Tibial artery (tissue), 4 donors: Measurements from ENCODE around the gene EXOC6B.

ENCODE experiments used
- DNase-seq, 2 donors: peaks; one replicate each; pipeline ENCODE4 v3.0.0-alpha.2; 2019
- H3K27ac ChIP-seq, 2 donors: fragments of 200-600 bp; sonication (generic) in 1 of 2; 1 replicate in 1 of 2; 2 replicates in 1 of 2; pipeline ENCODE4 v1.5.1; 2018 to 2019; ENCODE audit warnings: mild to moderate bottlenecking in 1 of 2
- H3K27me3 ChIP-seq, 2 donors: fragments of 200-600 bp; sonication (generic) in 1 of 2; one replicate each; pipeline versions ENCODE4 v1.5.1 to v1.6.0; 2016 to 2019
- H3K36me3 ChIP-seq, 3 donors: fragments of 200-600 bp; sonication (generic) in 2 of 3; one replicate each; pipeline ENCODE4 v1.5.1; 2016 to 2019; ENCODE audit warnings: mild to moderate bottlenecking in 2 of 3
- H3K4me1 ChIP-seq, 4 donors: fragments of 200-600 bp; sonication (generic) in 2 of 4; 1 replicate in 3 of 4; 2 replicates in 1 of 4; pipeline ENCODE4 v1.5.1; 2016 to 2019
- H3K4me3 ChIP-seq, 2 donors: fragments of 200-600 bp; sonication (generic) in 1 of 2; 1 replicate in 1 of 2; 2 replicates in 1 of 2; pipeline ENCODE4 v1.5.1; 2018 to 2019; ENCODE audit warnings: mild to moderate bottlenecking in 2 of 2
- H3K9me3 ChIP-seq, 3 donors: fragments of 200-600 bp; sonication (generic) in 1 of 3; one replicate each; pipeline ENCODE4 v1.5.1; 2016 to 2019
- intact Hi-C: fragments of 100-400 bp; cut with DNase I; formaldehyde crosslinking; loops from one replicate; pipeline ENCODE4 v1.15.0; 2023; ENCODE audit warnings: low total_unique reads
- TF ChIP-seq, protein P1 (sequence below), 2 experiments: fragments of 200-600 bp in 1 of 2; fragments of 450-650 bp in 1 of 2; IDR thresholded peaks; one replicate each; pipeline ENCODE4 v1.5.1; 2017 to 2019; ENCODE audit warnings: antibody characterized with exemption in 2 of 2, mild to moderate bottlenecking in 1 of 2, moderate library complexity in 1 of 2

EXOC6B gene

GRCh38 chr2:72325592-72326422 lies 500.0 kb downstream of the EXOC6B start:
- intact Hi-C loops = no loop called here

DNA sequence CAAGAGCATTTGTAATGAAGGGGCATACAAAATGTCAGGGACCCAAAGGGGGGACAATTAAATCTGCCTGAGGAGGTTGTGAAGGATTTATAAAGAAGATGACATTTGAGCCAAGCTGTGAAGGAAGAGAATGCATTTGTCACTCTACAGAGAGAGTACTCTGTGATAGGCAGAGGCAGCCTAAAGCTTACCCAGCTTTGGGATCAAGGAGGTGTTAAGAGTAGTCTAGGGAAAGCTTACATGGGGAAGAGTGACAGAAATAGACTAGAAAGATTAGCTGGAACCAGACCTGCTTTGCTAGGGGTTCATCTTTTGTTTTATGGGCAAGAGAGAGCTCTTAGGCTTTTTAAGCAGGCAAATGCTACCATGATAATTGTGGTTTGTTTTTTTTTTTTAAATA lies 509.1 kb downstream of the EXOC6B start:
- Histone ChIP-seq H3K27ac (no peak overlapping the region), H3K4me1 (no peaks in the 10 kb centered on the region), H3K9me3 (no peaks in the 10 kb centered on the region), H3K4me3 (no peak overlapping the region), H3K36me3 (no peaks in the 10 kb centered on the region), H3K27me3 (no peaks in the 10 kb centered on the region)
- DNase-seq = no peak
- intact Hi-C loops = no loop called here
- TF ChIP-seq, protein P1, sequence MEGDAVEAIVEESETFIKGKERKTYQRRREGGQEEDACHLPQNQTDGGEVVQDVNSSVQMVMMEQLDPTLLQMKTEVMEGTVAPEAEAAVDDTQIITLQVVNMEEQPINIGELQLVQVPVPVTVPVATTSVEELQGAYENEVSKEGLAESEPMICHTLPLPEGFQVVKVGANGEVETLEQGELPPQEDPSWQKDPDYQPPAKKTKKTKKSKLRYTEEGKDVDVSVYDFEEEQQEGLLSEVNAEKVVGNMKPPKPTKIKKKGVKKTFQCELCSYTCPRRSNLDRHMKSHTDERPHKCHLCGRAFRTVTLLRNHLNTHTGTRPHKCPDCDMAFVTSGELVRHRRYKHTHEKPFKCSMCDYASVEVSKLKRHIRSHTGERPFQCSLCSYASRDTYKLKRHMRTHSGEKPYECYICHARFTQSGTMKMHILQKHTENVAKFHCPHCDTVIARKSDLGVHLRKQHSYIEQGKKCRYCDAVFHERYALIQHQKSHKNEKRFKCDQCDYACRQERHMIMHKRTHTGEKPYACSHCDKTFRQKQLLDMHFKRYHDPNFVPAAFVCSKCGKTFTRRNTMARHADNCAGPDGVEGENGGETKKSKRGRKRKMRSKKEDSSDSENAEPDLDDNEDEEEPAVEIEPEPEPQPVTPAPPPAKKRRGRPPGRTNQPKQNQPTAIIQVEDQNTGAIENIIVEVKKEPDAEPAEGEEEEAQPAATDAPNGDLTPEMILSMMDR (IDR thresholded peaks at IDR 0.05) = no peak

More at GRCh38 chr2:72325592-72326422, 500.0 kb downstream of the EXOC6B start:
- no peak for DNase-seq
- Histone ChIP-seq H3K27ac (no peak overlapping the region), H3K27me3 (no peaks in the 10 kb centered on the region), H3K4me1 (no peaks in the 10 kb centered on the region), H3K36me3 (no peaks in the 10 kb centered on the region), H3K4me3 (no peak overlapping the region), H3K9me3 (no peaks in the 10 kb centered on the region)
- TF ChIP-seq, protein P1 (IDR thresholded peaks at IDR 0.05) = peak in 1 of 2 experiments; percentile 6

- DNase-seq = no peak
- no peaks in the 10 kb centered on the region for H3K36me3 ChIP-seq
- H3K9me3 ChIP-seq = peaks cover 0 to 13% (median 0%) of the 10 kb centered on the region in 3 donors
- no peaks in the 10 kb centered on the region for H3K27me3 ChIP-seq
- H3K4me3 ChIP-seq = no peak overlapping the region
- intact Hi-C loops = no loop called here
- no peak overlapping the region for H3K27ac ChIP-seq
- H3K4me1 ChIP-seq = no peaks in the 10 kb centered on the region
- TF ChIP-seq, protein P1 (IDR thresholded peaks at IDR 0.05) = no peak
Observed at GRCh38 chr2:72300147-72300684, 525.6 kb downstream of the EXOC6B start.

- H3K4me1 ChIP-seq = no peaks in the 10 kb centered on the region
- H3K27ac ChIP-seq = no peak overlapping the region
- no peaks in the 10 kb centered on the region for H3K27me3 ChIP-seq
- TF ChIP-seq, protein P1 (IDR thresholded peaks at IDR 0.05) = no peak
- no peaks in the 10 kb centered on the region for H3K36me3 ChIP-seq
- H3K9me3 ChIP-seq = no peaks in the 10 kb centered on the region
- intact Hi-C loops = no loop called here
- DNase-seq = no peak
- no peak overlapping the region for H3K4me3 ChIP-seq
Observed at GRCh38 chr2:72293620-72294019, 532.2 kb downstream of the EXOC6B start.

DNA sequence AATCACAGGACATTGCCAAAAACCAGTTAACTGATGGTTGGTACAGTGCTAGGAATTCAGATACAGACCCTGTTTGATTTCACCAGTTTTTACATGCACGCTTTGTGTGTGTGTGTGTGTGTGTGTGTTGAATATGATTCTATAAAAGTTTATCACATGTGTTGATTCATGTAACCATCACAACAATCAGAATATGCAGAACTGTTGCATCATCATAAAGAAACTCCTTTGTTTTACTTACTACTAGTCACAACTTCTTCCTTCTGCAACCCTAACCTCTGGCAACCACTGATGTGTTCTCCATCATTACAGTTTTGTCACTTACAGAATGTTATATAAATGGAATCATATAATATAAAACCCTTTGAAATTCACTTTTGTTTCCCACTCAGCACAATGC lies 533.4 kb downstream of the EXOC6B start:
- Histone ChIP-seq H3K27ac (no peak overlapping the region), H3K36me3 (no peaks in the 10 kb centered on the region), H3K9me3 (no peaks in the 10 kb centered on the region), H3K4me1 (no peaks in the 10 kb centered on the region), H3K4me3 (no peak overlapping the region), H3K27me3 (no peaks in the 10 kb centered on the region)
- intact Hi-C loops = no loop called here
- DNase-seq = no peak
- TF ChIP-seq, protein P1 (IDR thresholded peaks at IDR 0.05) = no peak
